Neural cell (in vitro differentiated cells): ENCODE results near the gene SLC22A3.

Source experiments
- EP300 ChIP-seq: fragments of 450-650 bp; conservative IDR thresholded peaks from 2 replicates; pipeline ENCODE4 v1.6.1; 2014; ENCODE audit warnings: antibody characterized with exemption, mild to moderate bottlenecking, moderate library complexity; ENCODE audit not compliant: poor library complexity, severe bottlenecking
- EZH2 ChIP-seq: fragments of 200-600, 300-800 bp; shearing (Covaris generic), sonication (generic); IDR thresholded peaks from 2 replicates; pipeline ENCODE4 v1.6.1; 2014; ENCODE audit warnings: antibody characterized with exemption, low read length, borderline replicate concordance, mild to moderate bottlenecking; ENCODE audit not compliant: insufficient read depth, poor library complexity, severe bottlenecking
- RAD21 ChIP-seq: fragments of 450-650 bp; conservative IDR thresholded peaks from 2 replicates; pipeline ENCODE4 v1.6.1; 2014; ENCODE audit warnings: antibody characterized with exemption, mild to moderate bottlenecking, moderate library complexity
- TAF1 ChIP-seq: IDR thresholded peaks from 2 replicates; pipeline ENCODE4 v1.6.1; 2012; ENCODE audit warnings: low read depth
- TF ChIP-seq, protein P1 (sequence below): fragments of 450-650 bp; IDR thresholded peaks from 2 replicates; pipeline ENCODE4 v1.5.1; 2014; ENCODE audit warnings: antibody characterized with exemption, mild to moderate bottlenecking, moderate library complexity; ENCODE audit not compliant: poor library complexity, severe bottlenecking
- TF ChIP-seq, protein P2 (sequence below): IDR thresholded peaks from 2 replicates; pipeline ENCODE4 v1.6.1; 2012; ENCODE audit warnings: borderline replicate concordance

DNA sequence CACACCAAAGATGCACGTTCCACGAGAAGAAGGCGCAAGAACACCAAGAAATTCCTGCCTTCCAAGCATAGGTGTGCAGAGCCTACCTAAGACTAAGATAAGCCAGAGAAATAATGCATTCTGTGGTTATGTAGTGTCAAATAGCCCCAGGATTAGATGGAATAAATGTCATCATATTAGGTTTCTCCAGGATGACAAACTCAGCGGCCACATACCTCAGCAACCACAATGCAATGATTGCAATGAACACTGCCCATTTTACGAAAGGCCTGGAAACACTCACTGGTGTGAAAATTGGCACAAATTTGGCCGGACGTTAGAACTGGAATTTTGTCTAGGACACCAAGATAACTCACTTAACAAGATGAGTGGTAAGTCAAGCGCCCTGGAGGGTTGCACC is 129.7 kb downstream of the SLC22A3 start:
- TF ChIP-seq RAD21: no peak
- TF ChIP-seq, protein P1, sequence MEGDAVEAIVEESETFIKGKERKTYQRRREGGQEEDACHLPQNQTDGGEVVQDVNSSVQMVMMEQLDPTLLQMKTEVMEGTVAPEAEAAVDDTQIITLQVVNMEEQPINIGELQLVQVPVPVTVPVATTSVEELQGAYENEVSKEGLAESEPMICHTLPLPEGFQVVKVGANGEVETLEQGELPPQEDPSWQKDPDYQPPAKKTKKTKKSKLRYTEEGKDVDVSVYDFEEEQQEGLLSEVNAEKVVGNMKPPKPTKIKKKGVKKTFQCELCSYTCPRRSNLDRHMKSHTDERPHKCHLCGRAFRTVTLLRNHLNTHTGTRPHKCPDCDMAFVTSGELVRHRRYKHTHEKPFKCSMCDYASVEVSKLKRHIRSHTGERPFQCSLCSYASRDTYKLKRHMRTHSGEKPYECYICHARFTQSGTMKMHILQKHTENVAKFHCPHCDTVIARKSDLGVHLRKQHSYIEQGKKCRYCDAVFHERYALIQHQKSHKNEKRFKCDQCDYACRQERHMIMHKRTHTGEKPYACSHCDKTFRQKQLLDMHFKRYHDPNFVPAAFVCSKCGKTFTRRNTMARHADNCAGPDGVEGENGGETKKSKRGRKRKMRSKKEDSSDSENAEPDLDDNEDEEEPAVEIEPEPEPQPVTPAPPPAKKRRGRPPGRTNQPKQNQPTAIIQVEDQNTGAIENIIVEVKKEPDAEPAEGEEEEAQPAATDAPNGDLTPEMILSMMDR: no peak
- TF ChIP-seq EP300: no peak
- no peak for TF ChIP-seq EZH2
- no peak for TF ChIP-seq TAF1
- TF ChIP-seq, protein P2, sequence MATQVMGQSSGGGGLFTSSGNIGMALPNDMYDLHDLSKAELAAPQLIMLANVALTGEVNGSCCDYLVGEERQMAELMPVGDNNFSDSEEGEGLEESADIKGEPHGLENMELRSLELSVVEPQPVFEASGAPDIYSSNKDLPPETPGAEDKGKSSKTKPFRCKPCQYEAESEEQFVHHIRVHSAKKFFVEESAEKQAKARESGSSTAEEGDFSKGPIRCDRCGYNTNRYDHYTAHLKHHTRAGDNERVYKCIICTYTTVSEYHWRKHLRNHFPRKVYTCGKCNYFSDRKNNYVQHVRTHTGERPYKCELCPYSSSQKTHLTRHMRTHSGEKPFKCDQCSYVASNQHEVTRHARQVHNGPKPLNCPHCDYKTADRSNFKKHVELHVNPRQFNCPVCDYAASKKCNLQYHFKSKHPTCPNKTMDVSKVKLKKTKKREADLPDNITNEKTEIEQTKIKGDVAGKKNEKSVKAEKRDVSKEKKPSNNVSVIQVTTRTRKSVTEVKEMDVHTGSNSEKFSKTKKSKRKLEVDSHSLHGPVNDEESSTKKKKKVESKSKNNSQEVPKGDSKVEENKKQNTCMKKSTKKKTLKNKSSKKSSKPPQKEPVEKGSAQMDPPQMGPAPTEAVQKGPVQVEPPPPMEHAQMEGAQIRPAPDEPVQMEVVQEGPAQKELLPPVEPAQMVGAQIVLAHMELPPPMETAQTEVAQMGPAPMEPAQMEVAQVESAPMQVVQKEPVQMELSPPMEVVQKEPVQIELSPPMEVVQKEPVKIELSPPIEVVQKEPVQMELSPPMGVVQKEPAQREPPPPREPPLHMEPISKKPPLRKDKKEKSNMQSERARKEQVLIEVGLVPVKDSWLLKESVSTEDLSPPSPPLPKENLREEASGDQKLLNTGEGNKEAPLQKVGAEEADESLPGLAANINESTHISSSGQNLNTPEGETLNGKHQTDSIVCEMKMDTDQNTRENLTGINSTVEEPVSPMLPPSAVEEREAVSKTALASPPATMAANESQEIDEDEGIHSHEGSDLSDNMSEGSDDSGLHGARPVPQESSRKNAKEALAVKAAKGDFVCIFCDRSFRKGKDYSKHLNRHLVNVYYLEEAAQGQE: no peak
